Stimulated activated CD8-positive, alpha-beta memory T cell treated with anti-CD3 and anti-CD28 coated beads, Interleukin-7, amount 100 ng/mL, for 4 hours (primary cell): ENCODE measurements around the gene ZEB1.
"Not testable (repeated sequence)": the region's sequence is repeated elsewhere in the genome, so short reads cannot be mapped to it uniquely, and the experiment has no call there.

Experiments
- DNase-seq, 2 donors: peaks; one replicate each; pipeline ENCODE4 v3.0.0-alpha.2; 2020; ENCODE audit warnings: low read depth in 2 of 2

ZEB1 gene

GRCh38 chr10:31422634-31423033 lies 103.6 kb downstream of the ZEB1 start:
- no peak for DNase-seq

- no peak for DNase-seq
These were observed 105.5 kb downstream of the ZEB1 start for GRCh38 chr10:31424473-31424872.

- DNase-seq = no peak
These were observed 107.4 kb downstream of the ZEB1 start for GRCh38 chr10:31426401-31426800.

- not testable (repeated sequence) for DNase-seq
These were observed 108.3 kb downstream of the ZEB1 start for GRCh38 chr10:31427334-31427733.

GRCh38 chr10:31428499-31428898 lies 109.5 kb downstream of the ZEB1 start:
- DNase-seq = not testable (repeated sequence)

GRCh38 chr10:31431021-31431420 lies 112.0 kb downstream of the ZEB1 start:
- DNase-seq = no peak

- DNase-seq = no peak
These were observed 118.9 kb downstream of the ZEB1 start for GRCh38 chr10:31437959-31438358.

- DNase-seq = no peak
These were observed 132.8 kb downstream of the ZEB1 start for GRCh38 chr10:31451766-31452165.

GRCh38 chr10:31456468-31456867 lies 137.5 kb downstream of the ZEB1 start:
- no peak for DNase-seq

- DNase-seq = no peak
These were observed 138.8 kb downstream of the ZEB1 start for GRCh38 chr10:31457858-31458257.

- no peak for DNase-seq
These were observed 140.0 kb downstream of the ZEB1 start for GRCh38 chr10:31458974-31459373.

GRCh38 chr10:31460242-31460641 lies 141.2 kb downstream of the ZEB1 start:
- DNase-seq = no peak

- DNase-seq = no peak
These were observed 145.5 kb downstream of the ZEB1 start for GRCh38 chr10:31464552-31464951.

GRCh38 chr10:31466313-31466712 lies 147.3 kb downstream of the ZEB1 start:
- DNase-seq = no peak

- DNase-seq = no peak
These were observed 148.9 kb downstream of the ZEB1 start for GRCh38 chr10:31467791-31468535.

GRCh38 chr10:31468536-31468859 lies 149.5 kb downstream of the ZEB1 start:
- no peak for DNase-seq

GRCh38 chr10:31475519-31475918 lies 156.5 kb downstream of the ZEB1 start:
- no peak for DNase-seq

GRCh38 chr10:31476088-31476487 lies 157.1 kb downstream of the ZEB1 start:
- DNase-seq = no peak

- DNase-seq = no peak
These were observed 158.6 kb downstream of the ZEB1 start for GRCh38 chr10:31477584-31477983.

GRCh38 chr10:31479752-31480151 lies 160.7 kb downstream of the ZEB1 start:
- DNase-seq = no peak

- no peak for DNase-seq
These were observed 164.5 kb downstream of the ZEB1 start for GRCh38 chr10:31483546-31483945.

GRCh38 chr10:31484431-31485135 lies 165.6 kb downstream of the ZEB1 start:
- DNase-seq = no peak

- no peak for DNase-seq
These were observed 172.0 kb downstream of the ZEB1 start for GRCh38 chr10:31490858-31491504.
